GM21515 (cell line): ENCODE data around the gene SORL1-AS1.

Source experiments
- ATAC-seq: cut with Tn5 transposase; IDR thresholded peaks from one replicate; pipeline ENCODE4 v1.9.1; 2021; ENCODE audit not compliant: unreplicated experiment

SORL1-AS1 gene

GRCh38 chr11:121405646-121406045, 47.1 kb downstream of the SORL1-AS1 start:
- ATAC-seq, result no peak

GRCh38 chr11:121394785-121395184, 58.0 kb downstream of the SORL1-AS1 start:
- ATAC-seq, result no peak

- ATAC-seq, result no peak
These were observed 58.9 kb downstream of the SORL1-AS1 start for GRCh38 chr11:121393855-121394254.

- no peak for ATAC-seq
These were observed 60.9 kb downstream of the SORL1-AS1 start for GRCh38 chr11:121391914-121392313.

- no peak for ATAC-seq
These were observed 63.1 kb downstream of the SORL1-AS1 start for GRCh38 chr11:121389651-121390050.
